Fibroblast of lung (primary cell): ENCODE data around the gene GNAO1.

Source experiments
- EZH2 ChIP-seq: IDR thresholded peaks from 2 replicates; pipeline ENCODE4 v1.5.1; 2012; ENCODE audit warnings: low read length, control low read depth, mild to moderate bottlenecking; ENCODE audit errors: missing control alignments
- TF ChIP-seq, protein P1 (sequence below), 2 donors: IDR thresholded peaks in 1 of 2; conservative IDR thresholded peaks in 1 of 2; 1 replicate in 1 of 2; 2 replicates in 1 of 2; pipeline ENCODE4 v1.5.1; 2011 to 2012; ENCODE audit warnings: low read length in 2 of 2, control low read depth in 1 of 2, inconsistent platforms in 1 of 2, low read depth in 1 of 2, mild to moderate bottlenecking in 1 of 2

DNA sequence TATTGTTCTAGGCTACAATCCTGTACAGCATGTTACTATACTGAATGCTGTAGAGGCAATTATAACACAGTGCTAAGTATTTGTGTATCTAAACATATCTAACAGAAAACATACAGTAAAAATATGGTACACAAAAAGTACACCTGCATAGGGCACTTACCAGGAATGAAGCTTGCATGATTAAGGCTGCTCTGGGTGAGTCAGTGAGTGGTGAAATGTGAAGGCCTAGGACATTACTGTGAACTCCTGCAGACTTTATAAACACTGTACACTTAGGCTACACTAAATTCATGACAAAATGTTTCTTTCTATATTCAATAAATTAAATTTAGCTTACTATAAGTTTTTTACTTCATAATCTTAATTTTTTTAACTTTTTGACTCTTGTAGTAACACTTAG is 196.9 kb downstream of the GNAO1 start:
- TF ChIP-seq, protein P1, sequence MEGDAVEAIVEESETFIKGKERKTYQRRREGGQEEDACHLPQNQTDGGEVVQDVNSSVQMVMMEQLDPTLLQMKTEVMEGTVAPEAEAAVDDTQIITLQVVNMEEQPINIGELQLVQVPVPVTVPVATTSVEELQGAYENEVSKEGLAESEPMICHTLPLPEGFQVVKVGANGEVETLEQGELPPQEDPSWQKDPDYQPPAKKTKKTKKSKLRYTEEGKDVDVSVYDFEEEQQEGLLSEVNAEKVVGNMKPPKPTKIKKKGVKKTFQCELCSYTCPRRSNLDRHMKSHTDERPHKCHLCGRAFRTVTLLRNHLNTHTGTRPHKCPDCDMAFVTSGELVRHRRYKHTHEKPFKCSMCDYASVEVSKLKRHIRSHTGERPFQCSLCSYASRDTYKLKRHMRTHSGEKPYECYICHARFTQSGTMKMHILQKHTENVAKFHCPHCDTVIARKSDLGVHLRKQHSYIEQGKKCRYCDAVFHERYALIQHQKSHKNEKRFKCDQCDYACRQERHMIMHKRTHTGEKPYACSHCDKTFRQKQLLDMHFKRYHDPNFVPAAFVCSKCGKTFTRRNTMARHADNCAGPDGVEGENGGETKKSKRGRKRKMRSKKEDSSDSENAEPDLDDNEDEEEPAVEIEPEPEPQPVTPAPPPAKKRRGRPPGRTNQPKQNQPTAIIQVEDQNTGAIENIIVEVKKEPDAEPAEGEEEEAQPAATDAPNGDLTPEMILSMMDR (conservative IDR thresholded peaks at IDR 0.05 in 1 of 2, IDR thresholded peaks at IDR 0.05 in 1 of 2; ENCODE audit: low read depth in 1 of 2, low read length in 2 of 2), result no peak
- no peak for TF ChIP-seq EZH2
